CD4-positive, alpha-beta T cell (primary cell): Measurements from ENCODE around the gene CLDN24. TPM values are rescaled to one million over a fixed set of nuclear protein-coding genes. Genes with fewer than 3 reads are reported as not detected.

ENCODE experiments used
- ATAC-seq: fragments of 200-7000 bp; cut with Tn5 transposase; one replicate; pipeline ENCODE4 v1.10.0; 2022; ENCODE audit warnings: mild to moderate bottlenecking; ENCODE audit not compliant: poor library complexity
- CTCF ChIA-PET: fragments of 350-600 bp; sonication (Branson Sonifier 250); formaldehyde crosslinking; loops from one replicate; lab custom pipeline; 2021; ENCODE audit warnings: antibody characterized with exemption, inconsistent platforms; lab: Charles Lee
- POLR2A ChIA-PET: fragments of 350-600 bp; sonication (Branson Sonifier 250); formaldehyde crosslinking; loops from one replicate; lab custom pipeline; 2021; ENCODE audit warnings: antibody characterized with exemption, inconsistent platforms; lab: Charles Lee
- DNase-seq, 14 experiments: peaks; one replicate each; pipeline ENCODE4 v3.0.0-alpha.2; 2013 to 2020; ENCODE audit warnings: mixed read lengths in 2 of 14
- H3K27ac ChIP-seq, 2 donors: one replicate each; pipeline versions ENCODE4 v1.5.1 to v1.7.0; 2013; ENCODE audit warnings: low read length in 2 of 2, low read depth in 1 of 2, mild to moderate bottlenecking in 1 of 2
- H3K27me3 ChIP-seq, 2 experiments: 1 replicate in 1 of 2; 2 replicates in 1 of 2; pipeline versions ENCODE4 v1.6.1 to v1.7.0; 2013; ENCODE audit warnings: low read length in 2 of 2, control low read depth in 1 of 2, mild to moderate bottlenecking in 1 of 2, moderate library complexity in 1 of 2; ENCODE audit not compliant: insufficient read depth in 2 of 2, control insufficient read depth in 1 of 2
- H3K36me3 ChIP-seq: one replicate; pipeline ENCODE4 v1.6.1; 2013; ENCODE audit warnings: low read length, control low read depth; ENCODE audit not compliant: insufficient read depth
- H3K4me1 ChIP-seq: one replicate; pipeline ENCODE4 v1.6.1; 2013; ENCODE audit warnings: low read length, control low read depth; ENCODE audit not compliant: insufficient read depth
- H3K4me3 ChIP-seq: one replicate; pipeline ENCODE4 v1.5.1; 2013; ENCODE audit warnings: mild to moderate bottlenecking, low read length, moderate library complexity
- H3K9me3 ChIP-seq, 2 experiments: 1 replicate in 1 of 2; 2 replicates in 1 of 2; pipeline versions ENCODE4 v1.6.1 to v1.7.0; 2013; ENCODE audit warnings: low read length in 2 of 2, mild to moderate bottlenecking in 2 of 2, control low read depth in 1 of 2, moderate library complexity in 1 of 2; ENCODE audit not compliant: control insufficient read depth in 1 of 2, insufficient read depth in 1 of 2
- H3K27ac Mint-ChIP-seq: one replicate; pipeline ENCODE4 v1.8.0; 2020; ENCODE audit warnings: mixed read lengths
- H3K27me3 Mint-ChIP-seq: one replicate; pipeline ENCODE4 v1.8.0; 2021; ENCODE audit warnings: mixed read lengths
- H3K36me3 Mint-ChIP-seq: one replicate; pipeline ENCODE4 v1.8.0; 2021; ENCODE audit warnings: low read depth, mixed read lengths
- H3K4me1 Mint-ChIP-seq: one replicate; pipeline ENCODE4 v1.8.0; 2021; ENCODE audit warnings: low read depth, mixed read lengths
- H3K4me3 Mint-ChIP-seq: one replicate; pipeline ENCODE4 v1.8.0; 2020; ENCODE audit warnings: mild to moderate bottlenecking, mixed read lengths
- H3K9me3 Mint-ChIP-seq: one replicate; pipeline ENCODE4 v1.8.0; 2020; ENCODE audit warnings: mixed read lengths
- intact Hi-C, 2 experiments: fragments of 100-400 bp; cut with DNase I in 1 of 2; cut with micrococcal nuclease in 1 of 2; formaldehyde crosslinking; loops; one replicate each; pipeline versions ENCODE4 v1.15.1 to v1.9.0; 2023 to 2025; cut with DNase I, micrococcal nuclease
- total RNA-seq, 174 experiments: library from RNA in 2 of 174; stranded (reverse) in 2 of 174; gene quantifications; one replicate each; pipeline ENCODE4 v1.2.3 and lab custom pipeline; 2021 to 2026
- TF ChIP-seq, protein P1 (sequence below): fragments of 200-600 bp; IDR thresholded peaks from one replicate; pipeline ENCODE4 v1.8.0; 2022; ENCODE audit warnings: antibody characterized with exemption, mild to moderate bottlenecking

CLDN24 gene
- total RNA-seq, 2 experiments from 2014 or later: not detected

DNA sequence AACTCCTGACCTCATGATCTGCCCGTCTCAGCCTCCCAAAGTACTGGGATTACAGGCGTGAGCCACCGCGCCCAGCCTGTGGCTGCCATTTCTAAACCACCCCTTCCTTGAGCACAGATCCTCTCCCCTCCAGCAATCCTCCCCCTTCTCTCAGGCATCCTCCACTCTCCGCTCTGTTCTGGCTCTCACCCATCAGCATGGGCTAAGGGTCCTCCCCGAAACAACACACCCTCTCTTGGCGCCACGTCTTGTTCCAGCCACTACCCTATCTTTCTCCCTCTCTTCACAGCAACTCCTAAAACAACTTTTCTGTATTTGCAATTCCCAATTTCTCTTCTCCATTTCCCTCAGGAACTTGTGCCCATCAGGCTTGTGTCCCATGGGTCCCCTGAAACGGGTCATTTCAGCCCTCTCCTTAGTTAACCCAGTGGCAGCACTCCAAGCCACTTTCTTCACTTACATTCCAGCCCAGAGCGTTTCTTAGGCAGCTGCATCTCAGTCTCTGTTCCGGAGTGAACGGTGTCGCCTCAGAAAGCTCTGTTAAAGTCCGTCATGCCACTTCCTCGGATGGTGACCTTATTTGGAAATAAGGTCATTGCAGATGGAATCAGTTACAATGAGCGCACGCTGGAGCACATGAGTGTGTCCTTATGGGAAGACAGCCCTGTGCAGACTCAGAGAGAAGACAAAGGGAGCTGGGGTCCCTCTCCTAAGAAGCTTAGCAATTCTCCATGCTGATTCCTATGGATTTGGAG, 28.3 kb upstream of the CLDN24 start:
- POLR2A ChIA-PET: no interaction called here
- Histone ChIP-seq H3K4me1 (no peaks in the 10 kb centered on the region), H3K27ac (no peak overlapping the region), H3K4me3 (no peak overlapping the region), H3K9me3 (no peaks in the 10 kb centered on the region), H3K27me3 (peaks cover 0 to 13% of the 10 kb centered on the region in 2 experiments), H3K36me3 (no peaks in the 10 kb centered on the region)
- no peak for ATAC-seq
- TF ChIP-seq, protein P1, sequence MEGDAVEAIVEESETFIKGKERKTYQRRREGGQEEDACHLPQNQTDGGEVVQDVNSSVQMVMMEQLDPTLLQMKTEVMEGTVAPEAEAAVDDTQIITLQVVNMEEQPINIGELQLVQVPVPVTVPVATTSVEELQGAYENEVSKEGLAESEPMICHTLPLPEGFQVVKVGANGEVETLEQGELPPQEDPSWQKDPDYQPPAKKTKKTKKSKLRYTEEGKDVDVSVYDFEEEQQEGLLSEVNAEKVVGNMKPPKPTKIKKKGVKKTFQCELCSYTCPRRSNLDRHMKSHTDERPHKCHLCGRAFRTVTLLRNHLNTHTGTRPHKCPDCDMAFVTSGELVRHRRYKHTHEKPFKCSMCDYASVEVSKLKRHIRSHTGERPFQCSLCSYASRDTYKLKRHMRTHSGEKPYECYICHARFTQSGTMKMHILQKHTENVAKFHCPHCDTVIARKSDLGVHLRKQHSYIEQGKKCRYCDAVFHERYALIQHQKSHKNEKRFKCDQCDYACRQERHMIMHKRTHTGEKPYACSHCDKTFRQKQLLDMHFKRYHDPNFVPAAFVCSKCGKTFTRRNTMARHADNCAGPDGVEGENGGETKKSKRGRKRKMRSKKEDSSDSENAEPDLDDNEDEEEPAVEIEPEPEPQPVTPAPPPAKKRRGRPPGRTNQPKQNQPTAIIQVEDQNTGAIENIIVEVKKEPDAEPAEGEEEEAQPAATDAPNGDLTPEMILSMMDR: no peak
- H3K4me1 Mint-ChIP-seq: no peaks in the 10 kb centered on the region
- DNase-seq: no peak
- CTCF ChIA-PET: no interaction called here
- no peak overlapping the region for H3K4me3 Mint-ChIP-seq
- intact Hi-C loops: no loop called here
- no peak overlapping the region for H3K27ac Mint-ChIP-seq
- H3K36me3 Mint-ChIP-seq: no peaks in the 10 kb centered on the region
- no peaks in the 10 kb centered on the region for H3K9me3 Mint-ChIP-seq
- H3K27me3 Mint-ChIP-seq: peaks cover 53% of the 10 kb centered on the region

DNA sequence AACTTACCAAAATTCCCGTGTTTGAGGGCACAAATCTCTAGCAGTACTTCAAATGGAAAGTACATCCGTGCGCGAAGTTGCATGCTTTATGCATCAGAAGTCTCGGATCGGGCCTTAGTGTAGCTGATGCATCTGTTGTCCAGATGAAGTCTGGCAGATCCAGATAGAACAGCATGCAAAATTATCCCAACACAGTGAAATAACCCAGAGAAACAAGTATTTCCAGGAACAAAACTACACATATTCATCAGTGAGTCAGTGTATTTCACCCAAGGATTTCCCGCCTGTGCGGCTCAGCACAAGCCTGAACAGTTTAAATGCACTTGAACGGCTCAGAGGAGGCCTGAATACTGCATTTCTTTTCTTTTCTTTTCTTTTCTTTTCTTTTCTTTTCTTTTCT, 27.4 kb upstream of the CLDN24 start:
- ChIA-PET POLR2A (no interaction called here), CTCF (no interaction called here)
- Histone ChIP-seq H3K27me3 (peaks cover 0 to 13% of the 10 kb centered on the region in 2 experiments), H3K9me3 (no peaks in the 10 kb centered on the region), H3K27ac (no peak overlapping the region), H3K4me1 (no peaks in the 10 kb centered on the region), H3K4me3 (no peak overlapping the region), H3K36me3 (no peaks in the 10 kb centered on the region)
- peaks cover 53% of the 10 kb centered on the region for H3K27me3 Mint-ChIP-seq
- no peaks in the 10 kb centered on the region for H3K36me3 Mint-ChIP-seq
- TF ChIP-seq, protein P1: no peak
- intact Hi-C loops: no loop called here
- no peak overlapping the region for H3K27ac Mint-ChIP-seq
- H3K9me3 Mint-ChIP-seq: no peaks in the 10 kb centered on the region
- H3K4me1 Mint-ChIP-seq: no peaks in the 10 kb centered on the region
- DNase-seq (no peak), ATAC-seq (no peak)
- H3K4me3 Mint-ChIP-seq: no peak overlapping the region

DNA sequence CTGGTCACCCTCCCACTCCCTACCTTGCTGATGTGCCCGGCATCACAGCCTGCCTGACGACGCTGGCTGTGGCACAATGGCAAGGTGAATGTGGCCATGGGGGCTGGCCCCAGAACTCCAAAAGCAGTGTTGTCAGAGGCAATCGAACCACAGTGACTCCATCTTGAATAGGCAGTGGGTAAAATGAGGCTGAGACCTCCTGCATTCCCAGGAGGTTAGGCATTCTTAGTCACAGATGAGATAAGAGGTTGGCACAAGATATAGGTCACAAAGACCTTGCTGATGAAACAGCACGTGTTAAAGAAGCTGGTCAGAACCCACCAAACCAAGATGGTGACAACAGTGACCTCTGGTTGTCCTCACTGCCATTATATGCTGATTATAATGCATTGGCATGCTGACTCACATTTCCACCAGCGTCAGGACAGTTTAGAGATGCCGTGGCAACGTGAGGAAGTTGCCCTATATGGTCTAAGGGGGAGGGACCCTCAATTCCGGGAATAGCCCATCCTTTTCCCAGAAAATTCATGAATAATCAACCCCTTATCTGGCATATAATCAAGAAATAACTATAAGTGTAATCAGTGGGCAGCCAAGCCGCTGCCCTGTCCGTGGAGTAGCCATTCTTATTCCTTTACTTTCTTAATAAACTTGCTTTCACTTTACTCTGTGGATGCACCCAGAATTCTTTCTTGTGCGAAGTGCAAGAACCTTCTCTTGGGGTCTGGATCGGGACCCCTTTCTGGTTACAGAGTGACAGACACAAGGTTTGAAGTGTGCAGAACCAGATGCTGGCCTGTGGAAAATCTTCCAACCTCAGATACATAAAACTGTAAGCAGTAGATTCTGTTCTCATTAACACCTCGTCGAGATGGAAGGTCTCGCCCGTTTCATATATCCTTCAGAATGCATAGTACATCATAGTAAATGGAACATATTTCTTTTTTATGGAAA, 26.8 kb upstream of the CLDN24 start:
- H3K27me3 Mint-ChIP-seq: peaks cover 57% of the 10 kb centered on the region
- H3K27ac Mint-ChIP-seq: no peak overlapping the region
- Histone ChIP-seq H3K9me3 (no peaks in the 10 kb centered on the region), H3K27ac (no peak overlapping the region), H3K36me3 (no peaks in the 10 kb centered on the region), H3K27me3 (peaks cover 3 to 13% of the 10 kb centered on the region in 2 experiments), H3K4me1 (no peaks in the 10 kb centered on the region), H3K4me3 (no peak overlapping the region)
- intact Hi-C loops: no loop called here
- H3K4me3 Mint-ChIP-seq: no peak overlapping the region
- TF ChIP-seq, protein P1: no peak
- H3K36me3 Mint-ChIP-seq: no peaks in the 10 kb centered on the region
- H3K9me3 Mint-ChIP-seq: no peaks in the 10 kb centered on the region
- ATAC-seq (no peak), DNase-seq (no peak)
- CTCF ChIA-PET: no interaction called here
- no peaks in the 10 kb centered on the region for H3K4me1 Mint-ChIP-seq
- POLR2A ChIA-PET: no interaction called here
